NOMO-1 (cell line): ENCODE results near the gene RAB9A.
"Not testable (repeated sequence)": the region's sequence is repeated elsewhere in the genome, so short reads cannot be mapped to it uniquely, and the experiment has no call there.

Experiments
- DNase-seq, 2 experiments: peaks; one replicate each; lab custom pipeline; 2025; ENCODE audit not compliant: unreplicated experiment in 2 of 2; lab: John Stamatoyannopoulos, UW

The RAB9A gene, protein sequence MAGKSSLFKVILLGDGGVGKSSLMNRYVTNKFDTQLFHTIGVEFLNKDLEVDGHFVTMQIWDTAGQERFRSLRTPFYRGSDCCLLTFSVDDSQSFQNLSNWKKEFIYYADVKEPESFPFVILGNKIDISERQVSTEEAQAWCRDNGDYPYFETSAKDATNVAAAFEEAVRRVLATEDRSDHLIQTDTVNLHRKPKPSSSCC

GRCh38 chrX:13688958-13689740 is at the start of gene RAB9A:
RAB9A (plus strand) TSS chrX:13689128; CDS start chrX:13708747, 19,619 bp downstream.
- peak; percentile 63 to 79 for DNase-seq

DNA sequence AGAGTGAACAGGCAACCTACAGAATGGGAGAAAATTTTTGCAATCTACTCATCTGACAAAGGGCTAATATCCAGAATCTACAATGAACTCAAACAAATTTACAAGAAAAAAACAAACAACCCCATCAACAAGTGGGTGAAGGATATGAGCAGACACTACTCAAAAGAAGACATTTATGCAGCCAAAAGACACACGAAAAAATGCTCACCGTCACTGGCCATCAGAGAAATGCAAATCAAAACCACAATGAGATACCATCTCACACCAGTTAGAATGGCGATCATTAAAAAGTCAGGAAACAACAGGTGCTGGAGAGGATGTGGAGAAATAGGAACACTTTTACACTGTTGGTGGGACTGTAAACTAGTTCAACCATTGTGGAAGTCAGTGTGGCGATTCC is 47.2 kb upstream of the RAB9A start:
- not testable (repeated sequence) for DNase-seq

DNA sequence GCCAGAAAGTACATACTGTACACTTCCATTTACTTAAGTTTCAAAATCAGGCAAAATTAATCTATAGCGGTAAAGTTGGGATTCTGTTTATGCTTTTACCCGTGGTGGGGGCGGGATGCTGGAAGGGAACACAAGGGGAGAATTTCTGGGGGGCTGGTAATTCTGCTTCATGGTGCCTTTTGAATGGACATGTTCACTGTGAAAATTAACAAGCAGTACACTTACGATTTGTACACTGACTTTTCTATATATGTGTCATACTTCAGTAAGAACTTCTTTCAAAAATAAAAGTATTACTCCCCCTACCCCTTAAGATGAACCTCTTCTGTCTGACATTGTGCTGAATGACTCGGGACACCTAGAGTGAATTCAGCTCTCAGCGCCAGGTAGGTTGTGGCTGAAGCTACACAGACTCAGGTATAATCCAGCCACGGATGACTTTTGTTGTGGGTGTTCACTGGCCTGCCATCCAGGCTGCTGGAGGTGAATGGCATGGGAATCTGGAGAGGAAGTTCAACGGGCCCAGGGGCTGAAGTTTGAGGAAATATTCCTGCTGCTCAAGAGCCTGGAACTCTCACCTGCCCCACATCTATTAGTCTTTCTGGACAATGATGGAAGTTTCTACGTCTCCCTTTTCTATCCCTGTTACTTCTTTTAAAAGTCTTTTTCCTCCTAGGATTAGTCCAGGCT is 43.3 kb upstream of the RAB9A start:
- DNase-seq: no peak

- peak in 1 of 2 experiments; percentile 16 for DNase-seq
Measured at GRCh38 chrX:13646154-13646549, 42.8 kb upstream of the RAB9A start.

DNA sequence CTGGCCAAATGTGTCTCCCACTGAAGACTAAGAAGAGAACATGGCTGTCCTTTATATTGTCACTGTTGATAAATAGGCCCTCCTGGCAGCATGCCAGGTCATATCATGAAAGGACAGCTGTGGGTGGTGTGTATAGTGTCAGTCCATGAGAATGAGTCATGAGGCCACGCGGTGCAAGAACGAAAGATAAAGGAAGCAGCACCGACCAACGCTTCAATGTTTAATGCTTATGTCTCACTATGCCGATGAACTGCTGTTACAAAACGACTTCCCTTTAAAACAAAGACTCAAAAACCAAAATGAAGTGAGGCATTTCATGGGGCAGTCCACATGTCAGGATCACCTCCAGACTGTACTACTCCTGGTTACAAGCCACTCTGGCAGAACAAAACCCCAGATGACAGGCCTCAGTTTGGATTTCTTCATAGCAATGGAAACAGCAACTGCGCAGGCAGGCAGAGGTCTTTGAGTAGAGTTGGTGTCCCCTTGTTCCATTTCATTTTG is 41.2 kb upstream of the RAB9A start:
- DNase-seq: peak; percentile 78 to 84

GRCh38 chrX:13648336-13648735 is 40.6 kb upstream of the RAB9A start:
- peak in 1 of 2 experiments; percentile 16 for DNase-seq

GRCh38 chrX:13649838-13650237 is 39.1 kb upstream of the RAB9A start:
- DNase-seq: no peak

DNA sequence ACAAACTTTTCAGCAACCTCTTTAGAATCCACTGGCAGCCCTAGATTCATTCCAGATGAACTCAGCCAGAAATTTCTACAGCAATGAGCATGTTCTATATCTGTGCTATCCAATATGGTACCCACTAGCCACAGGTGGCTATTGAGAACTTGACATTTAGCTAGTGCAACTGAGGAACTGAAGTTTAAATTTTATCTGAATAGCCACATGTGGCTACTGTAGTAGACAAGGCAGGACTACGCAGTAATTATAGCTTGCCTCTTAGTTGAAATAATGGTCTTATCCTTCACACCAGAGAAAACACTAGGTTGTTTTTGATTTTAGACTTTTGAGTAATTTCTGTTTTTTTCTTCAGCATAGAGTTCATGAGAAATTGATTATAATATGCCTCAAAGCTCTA is 38.6 kb upstream of the RAB9A start:
- DNase-seq: no peak

DNA sequence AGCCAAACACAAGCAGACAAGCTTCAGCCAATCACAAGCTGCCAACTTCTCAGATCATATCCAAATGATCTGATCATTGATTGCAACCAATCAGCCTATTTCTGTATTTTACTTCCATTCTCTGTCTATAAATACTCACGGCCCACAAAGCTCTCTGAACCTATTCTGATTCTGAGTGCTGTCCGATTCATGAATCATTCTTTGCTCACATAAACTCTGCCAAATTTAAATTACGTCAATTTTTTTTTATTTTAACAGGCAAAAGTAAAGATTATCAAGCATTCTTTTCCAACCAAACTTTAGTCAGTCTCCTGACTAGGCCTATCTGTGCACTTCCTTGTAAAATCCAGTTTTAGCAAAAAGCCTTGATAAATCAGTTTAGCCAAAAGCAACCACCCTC is 37.8 kb upstream of the RAB9A start:
- no peak for DNase-seq

- DNase-seq: no peak
Measured at GRCh38 chrX:13652287-13652793, 36.6 kb upstream of the RAB9A start.

GRCh38 chrX:13652850-13653693 is 35.9 kb upstream of the RAB9A start, which contains the start of gene TCEANC:
TCEANC (plus strand) TSS chrX:13653141; CDS start chrX:13662509, 9,368 bp downstream.
- peak; percentile 96 to 98 for DNase-seq

- DNase-seq: no peak
Measured at GRCh38 chrX:13654116-13654515, 34.8 kb upstream of the RAB9A start.

DNA sequence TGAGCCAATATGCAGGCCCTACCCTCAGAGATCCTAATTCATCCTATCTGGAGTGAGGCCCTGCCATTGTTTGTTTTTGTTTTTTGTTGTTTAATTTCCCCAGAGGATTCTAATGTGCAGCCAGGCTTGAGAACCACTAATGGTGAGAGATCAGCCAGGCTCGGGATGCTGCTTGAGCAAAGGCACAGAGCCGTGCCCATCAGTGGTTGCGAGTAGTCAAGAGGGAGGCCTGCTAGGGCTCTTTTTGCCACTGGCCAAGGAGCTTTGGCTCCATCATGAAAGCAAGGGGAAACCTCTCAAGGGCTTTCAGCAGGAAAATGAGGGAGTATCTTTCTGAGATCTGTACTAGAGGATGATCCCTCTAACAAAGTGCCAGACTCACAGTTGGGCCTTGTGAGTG is 33.3 kb upstream of the RAB9A start:
- DNase-seq: no peak

DNA sequence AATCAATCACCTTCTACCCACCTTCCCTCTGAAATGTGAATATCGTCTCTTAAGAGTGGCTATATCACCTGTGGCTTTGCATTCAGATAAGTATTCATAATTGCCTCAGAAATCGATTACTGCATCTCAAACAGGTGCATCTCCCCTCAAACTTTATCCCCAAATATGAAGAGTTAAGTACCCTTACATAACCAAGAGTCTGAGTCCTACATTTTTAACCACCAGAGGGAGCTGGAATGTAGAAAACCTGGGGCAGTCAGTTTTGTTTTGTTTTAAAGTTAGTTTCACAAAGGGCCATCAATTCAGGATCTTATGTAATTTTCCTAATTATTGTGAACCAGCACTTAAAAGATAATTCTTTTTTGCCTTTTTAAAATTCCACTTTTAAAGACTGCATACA is 30.3 kb upstream of the RAB9A start:
- peak; percentile 43 to 70 for DNase-seq

GRCh38 chrX:13659063-13659462 is 29.9 kb upstream of the RAB9A start:
- peak; percentile 91 to 95 for DNase-seq

DNA sequence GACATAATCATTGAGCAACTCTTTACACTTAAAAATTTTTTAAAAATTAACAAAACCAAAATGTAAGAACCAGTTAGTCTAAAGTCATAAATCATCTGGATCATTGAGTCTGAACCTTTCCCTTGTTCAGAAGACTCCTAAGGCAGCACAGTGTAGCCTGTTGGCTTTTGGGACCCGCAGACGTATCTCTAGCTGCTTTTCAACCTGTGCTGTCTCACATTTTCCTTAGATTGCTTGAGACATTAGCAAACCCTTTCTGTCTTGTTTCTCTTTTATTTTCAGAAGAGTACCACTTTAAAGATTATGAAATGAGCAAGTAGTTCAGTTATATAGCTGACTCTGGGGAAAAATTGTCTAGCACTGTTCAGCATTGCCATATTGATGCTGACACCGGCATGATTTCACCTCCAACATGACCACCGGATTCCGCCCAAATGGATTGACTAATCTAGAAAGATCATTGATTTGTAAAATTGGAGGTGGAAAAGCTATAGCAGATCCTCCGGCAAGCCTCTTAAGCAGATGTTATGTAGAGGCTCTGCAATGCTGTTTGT is 27.1 kb upstream of the RAB9A start:
- DNase-seq: peak in 1 of 2 experiments; percentile 45

DNA sequence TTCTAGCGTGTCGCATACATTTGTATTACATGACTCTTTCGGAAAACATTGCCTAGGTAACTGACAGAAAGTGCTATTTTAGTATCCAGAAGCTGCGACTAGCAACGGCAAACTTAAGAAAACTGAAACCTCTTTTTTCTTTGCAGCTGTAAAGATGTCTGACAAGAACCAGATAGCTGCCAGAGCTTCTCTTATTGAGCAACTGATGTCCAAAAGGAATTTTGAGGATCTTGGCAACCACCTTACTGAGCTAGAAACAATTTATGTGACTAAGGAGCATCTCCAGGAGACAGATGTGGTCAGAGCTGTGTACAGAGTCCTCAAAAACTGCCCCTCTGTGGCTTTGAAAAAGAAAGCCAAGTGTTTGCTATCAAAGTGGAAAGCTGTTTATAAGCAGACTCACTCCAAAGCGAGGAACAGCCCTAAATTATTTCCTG is 26.6 kb upstream of the RAB9A start:
- DNase-seq: peak in 1 of 2 experiments; percentile 38

DNA sequence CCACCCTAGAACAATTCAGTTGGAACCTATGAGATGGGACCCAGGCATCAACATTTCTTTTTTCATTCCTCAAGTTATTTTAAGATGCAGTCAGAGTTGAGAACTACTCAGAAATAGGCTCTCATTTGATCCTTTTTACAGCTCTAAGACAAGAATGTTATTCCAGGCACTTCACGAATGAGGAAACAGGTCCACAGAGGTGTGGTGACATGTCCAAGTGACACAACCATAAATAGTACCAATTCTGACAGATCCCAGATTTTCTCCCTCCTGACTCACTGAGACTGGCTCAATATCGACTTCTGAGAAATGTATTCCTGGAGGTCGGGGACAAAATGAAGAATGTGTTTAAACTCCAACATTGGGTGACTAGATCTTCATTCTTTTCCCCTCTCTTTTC is 24.9 kb upstream of the RAB9A start:
- DNase-seq: no peak

- no peak for DNase-seq
Measured at GRCh38 chrX:13666836-13667235, 22.1 kb upstream of the RAB9A start.

DNA sequence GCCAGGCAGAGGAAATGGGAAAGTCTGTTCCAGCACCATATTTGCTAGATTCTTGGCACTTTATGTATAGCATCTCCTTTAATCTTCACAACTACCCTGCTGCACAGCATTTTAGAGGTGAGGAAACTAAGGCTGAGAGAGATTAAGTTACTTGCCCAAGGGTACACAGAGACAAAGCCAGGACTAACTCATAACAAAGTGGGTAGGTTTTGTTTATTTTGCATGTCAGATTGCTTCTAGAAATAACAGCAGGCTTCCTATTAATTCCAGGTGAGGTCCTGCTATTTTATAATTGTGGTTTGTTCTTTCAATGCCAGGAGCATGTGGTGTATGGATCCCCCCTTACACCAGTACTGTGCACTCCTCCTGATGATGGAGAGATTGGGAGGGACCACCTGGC is 21.0 kb upstream of the RAB9A start:
- DNase-seq: no peak
